Fibroblast of peridontal ligament (primary cell): ENCODE results near the gene CELA1.

Experiments used
- DNase-seq: peaks from one replicate; pipeline ENCODE4 v3.0.0-alpha.2; 2010; ENCODE audit errors: extremely low read depth

CELA1 gene

DNA sequence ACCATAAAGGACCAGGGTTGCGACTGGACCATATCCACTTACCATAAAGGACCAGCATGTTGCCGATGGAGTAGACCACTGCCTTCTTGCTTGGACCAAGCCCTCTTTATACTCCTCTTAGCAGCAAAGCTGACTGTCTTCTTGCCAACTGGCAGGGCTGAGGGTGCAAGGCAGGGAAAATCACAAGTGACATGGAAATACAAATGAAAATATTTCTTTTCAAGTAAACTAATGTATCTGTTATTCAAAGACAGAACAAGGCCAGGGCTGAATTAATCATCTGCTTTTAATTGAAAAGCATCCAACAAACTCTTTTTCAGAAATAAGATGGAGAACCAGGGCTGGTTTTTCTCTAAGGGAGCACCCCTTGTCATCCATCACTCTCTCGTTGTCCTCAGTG lies at the start of gene CELA1:
CELA1 (minus strand) TSS at position 99 of the 400 bp plus-strand sequence; CDS start at position 58, 41 bp downstream.
- DNase-seq: peak; percentile 64

DNA sequence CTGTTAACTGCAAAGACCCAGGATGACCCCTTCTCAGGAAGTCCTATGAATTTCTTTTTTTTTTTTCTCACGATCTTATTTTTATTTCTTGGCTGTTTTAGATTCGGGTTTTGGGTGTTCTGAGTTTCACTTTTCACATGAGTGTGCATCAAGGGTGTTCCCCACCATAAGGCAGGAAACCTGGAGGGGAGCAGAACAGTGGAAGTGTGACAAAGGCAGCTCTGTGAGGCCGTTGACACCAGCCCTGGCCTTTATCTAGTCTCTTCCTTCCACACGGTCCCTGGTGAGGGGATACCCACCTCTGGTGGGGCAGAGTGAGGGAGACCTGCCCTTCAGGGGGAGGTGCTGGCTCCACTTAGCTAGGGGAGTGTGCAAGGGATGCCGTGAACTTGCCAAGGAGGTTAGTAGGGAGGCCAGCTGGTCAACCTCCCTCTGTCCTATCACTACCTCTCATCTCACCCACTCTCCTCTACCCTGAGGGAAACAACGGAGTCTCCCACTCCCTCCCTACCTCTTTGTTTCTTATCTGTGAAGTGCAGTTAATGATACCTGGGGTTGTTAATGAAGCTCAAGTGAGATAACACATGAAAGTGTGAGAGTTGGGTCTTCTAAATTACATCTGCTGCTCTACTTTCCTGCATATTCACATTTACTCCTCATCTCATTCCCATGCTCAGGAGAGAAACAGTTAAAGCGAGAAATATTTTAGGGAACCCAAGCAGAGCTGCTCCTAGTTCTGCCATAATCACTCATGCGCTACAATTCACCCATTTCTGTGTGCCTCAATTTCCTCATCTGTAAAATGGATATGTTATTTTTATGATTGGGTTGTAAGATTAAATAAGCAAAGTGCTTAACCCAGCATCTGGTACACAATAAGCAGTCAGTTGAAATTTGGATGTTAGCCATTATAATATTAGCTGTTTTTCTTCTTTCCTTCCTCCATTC lies 49.1 kb upstream of the CELA1 start:
- no peak for DNase-seq

DNA sequence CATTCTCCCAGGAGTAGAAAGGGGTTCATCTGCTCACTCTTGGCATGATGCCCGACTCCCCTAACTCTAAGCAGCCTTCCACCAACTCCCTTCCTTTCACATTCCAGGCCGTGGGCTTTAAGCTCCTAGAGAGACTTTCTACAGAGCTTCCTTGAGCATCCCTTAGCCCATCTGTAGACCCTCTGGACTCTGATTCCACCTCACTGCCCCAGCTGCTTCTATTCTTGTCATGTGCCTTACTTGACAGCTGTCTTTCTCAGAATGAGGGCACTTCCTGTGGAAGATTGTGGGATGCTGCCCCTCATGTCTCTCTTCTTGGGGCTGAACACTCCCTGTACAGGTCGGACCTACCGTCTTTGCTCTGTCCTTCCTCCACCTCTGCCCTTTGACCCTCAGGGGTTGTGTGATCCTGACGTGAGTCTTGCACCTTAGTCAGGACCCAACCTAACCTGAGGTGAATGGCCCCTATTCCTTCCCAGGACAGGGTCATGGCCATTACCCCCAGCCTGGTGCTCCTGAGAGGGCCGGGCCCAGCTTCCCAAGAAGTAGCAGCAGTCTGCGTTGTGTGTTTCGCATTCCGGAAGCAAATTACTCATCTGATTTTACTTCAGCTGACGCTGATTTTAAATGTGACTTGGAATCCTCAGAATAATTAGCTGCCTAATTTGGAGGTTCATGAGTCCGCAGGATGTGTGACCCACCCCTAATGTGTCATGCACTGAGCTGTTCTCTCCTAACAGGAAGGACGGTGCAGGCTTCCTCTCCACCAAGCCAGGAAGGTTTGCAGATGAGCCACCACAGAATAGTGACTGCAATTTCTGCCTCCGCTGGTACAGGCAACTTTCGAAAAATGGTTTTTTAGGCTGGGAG lies 47.4 kb upstream of the CELA1 start:
- DNase-seq: peak; percentile 82

DNA sequence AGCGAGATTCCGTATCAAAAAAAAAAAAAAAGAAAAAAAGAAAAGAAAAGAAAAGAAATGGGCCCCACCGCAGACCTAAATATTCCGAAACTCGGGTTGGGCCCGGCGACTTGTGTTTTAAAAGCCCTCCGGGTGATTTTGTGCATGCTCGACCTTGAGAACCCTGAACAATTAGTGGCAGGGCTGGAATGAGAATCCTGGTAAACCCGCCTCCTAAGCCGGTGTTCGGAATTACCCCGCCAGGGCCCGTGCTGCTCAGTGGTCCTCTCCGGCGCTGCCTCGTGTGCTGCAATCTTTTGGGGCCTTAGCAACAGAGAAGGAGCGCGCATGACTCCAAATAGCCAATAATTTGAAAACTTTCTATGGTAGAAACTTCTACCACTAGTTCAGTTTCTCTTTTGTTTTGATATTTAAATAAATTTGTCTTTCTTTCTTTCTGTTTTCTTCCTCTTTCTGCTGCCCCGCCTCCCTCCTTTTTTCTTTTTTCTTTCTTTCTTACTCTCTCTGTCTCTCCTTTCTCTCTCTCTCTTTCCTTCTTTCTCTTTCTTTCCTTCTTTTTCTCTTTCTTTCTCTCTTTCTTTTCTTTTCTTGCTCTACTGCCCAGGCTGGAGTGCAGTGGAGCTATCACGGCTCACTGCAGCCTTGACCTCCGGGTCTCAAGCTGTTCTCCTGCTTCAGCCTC lies 46.2 kb upstream of the CELA1 start:
- peak; percentile 77 for DNase-seq

DNA sequence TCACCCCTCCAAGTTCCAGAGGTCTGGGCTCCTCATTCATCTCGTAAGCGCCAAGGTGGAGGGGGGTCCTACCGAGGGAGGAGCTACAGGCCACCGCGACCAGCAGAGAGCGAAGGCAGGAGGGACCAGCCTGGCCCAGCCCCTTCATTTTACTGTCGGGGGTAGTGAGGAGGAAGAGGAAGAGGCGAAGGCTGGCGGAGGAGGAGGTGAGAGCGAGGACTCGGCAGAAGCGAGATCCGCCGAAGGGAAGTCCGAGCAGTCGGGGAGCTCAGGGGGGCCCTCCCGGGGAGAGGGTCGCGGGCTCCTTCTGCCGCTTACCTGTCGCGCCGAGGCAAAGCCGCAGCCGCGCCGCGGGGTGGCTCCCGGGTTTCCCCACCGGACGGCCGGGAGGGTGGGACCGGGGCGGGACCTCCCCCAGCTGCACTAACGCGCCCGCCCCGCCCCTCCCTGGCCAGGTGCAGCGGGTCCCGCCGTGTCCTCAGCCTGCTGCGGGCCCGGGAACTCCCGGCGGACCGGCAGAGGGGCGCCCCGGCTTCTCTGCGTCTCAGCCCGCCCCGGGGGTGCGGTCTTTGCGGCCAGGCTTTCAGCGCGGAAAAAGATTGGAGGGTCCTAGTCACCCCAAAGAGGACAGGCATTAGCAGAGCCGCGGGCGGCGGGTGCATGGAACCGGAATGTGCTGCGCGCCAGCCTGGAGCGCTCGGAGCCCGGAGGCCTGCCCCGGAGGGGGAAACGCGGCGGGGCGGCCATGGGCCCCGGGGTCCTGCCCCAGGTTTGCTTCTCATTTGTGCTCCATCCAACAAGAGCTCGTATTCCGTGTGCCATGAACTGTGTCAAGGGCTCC lies 45.0 kb upstream of the CELA1 start, which contains the start of gene GALNT6:
GALNT6 (minus strand) TSS at position 124 of the 841 bp plus-strand sequence. CDS start 11,625 bp downstream, outside the sequence.
- DNase-seq: no peak

DNA sequence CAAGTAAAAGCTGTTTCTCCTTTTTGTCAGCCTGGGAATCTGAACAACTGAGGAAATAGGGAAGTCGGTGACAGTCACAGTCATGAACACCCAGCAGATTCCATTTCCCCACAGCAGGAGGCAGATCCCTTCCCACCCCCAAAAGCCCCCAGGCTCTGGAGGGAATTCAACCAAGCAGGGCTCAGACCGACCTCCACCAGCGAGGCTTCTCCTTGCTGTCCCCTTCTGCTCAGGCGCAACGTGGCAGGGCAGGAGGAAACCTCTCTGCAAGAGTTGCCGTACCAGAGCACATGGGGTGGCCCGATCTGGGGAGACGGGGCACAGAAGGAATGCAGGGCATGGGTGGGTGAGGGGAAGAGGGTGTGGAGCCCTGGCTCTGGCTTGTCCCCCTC lies 44.4 kb upstream of the CELA1 start:
- peak; percentile 26 for DNase-seq

DNA sequence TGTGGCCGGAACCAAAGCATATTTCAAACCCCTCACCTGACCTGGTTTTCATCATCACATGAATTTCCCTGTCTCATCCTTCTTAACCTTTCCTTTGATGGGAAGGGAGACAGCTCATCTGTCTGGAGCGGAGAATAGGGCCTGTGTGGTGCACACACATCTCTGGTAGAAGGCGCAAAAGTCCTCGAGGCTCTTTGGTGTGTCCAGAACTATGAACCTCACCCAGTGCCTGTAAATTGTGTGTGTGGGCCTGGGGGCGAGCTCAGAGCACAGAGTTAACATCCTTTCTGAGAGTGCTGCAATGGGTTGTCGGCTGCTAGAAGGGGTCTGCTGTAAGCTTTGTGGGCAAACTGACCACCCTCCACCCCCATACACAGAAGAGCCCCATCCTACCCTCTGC lies 44.0 kb upstream of the CELA1 start:
- no peak for DNase-seq

DNA sequence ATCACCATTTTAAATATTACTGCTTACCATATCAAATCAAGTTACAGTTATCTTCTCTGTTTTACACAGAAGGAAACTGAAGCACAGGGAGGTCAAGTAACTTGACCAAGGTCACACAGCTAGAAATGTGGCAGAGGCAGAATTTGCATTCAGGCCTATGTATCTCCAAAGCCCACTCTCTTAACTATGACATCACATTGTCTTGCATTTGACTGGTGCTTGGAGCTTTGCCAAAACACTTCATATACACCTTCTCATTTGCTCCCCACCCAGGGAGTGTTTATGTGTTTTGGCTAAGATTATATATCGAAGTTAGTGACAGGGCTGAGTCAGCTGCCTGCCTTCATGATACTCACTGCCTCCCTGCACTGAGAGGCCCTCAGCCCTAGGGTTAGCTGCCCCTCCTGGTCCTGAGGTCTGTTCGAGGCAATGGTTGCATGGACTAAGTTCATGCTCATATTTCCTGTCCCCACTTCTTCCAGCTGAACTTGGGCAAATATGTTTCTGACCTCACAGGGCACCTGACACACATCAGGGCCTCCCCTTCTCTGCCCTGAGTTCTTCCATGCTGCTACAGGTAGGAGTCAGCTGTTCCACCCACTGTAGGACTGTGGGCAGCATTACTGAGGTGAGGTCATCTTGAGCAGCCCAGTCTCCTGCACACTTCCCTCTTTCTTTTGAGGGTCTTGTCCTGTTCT lies 43.0 kb upstream of the CELA1 start:
- peak; percentile 45 for DNase-seq

DNA sequence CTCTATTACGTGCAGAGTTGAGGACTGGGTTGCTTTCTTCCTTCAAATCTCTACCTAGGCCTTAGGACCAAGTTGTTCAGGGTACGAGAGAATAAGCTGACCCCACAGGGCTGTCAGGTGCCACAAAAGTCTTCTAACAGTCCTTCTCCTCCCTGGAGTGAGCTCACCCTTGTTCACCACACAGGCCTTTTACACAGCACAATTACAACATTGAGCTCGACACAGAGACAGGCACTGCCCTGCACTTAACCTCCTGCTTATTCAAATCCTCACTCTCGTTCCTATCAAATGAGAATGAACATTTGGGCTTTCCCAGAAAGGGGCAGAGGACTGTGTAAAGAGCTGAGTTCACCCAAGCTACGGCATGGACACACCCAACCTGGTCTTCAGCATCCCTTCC lies 42.4 kb upstream of the CELA1 start:
- DNase-seq: no peak

DNA sequence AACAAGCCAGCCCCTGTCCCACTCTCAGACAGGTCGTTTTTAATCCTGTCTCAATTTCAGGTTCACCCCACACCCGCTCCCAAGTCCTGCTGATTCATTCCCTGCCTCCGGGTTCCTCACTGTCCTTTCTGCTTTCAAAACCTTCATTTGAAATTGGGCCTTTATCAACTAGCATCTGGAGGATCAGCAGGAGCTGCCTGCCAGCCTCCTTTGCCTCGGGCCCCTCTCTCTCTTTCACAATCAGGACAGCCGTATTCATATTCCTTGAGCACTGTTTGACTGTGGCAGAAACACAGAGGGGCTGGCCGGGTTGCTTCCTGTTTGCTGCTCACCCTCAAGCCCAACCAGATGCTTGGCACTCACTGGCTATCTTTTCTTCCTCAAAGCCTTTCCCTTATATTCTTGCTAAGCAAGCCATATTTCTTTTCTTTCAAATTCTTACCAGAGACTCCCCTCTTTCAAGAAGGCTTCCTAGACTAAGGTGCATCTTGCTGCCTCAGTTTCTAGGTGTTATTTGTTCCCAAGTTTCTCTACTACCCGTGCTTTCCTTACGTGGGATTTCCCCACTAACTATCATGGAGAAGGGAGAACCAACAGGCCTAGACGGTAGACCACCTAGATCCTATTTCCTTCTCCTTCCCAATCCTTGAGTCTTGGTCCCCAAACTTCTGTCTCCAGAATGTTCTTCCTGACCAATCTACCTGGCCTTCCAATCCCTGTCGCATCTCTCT lies 41.8 kb upstream of the CELA1 start:
- peak; percentile 78 for DNase-seq

DNA sequence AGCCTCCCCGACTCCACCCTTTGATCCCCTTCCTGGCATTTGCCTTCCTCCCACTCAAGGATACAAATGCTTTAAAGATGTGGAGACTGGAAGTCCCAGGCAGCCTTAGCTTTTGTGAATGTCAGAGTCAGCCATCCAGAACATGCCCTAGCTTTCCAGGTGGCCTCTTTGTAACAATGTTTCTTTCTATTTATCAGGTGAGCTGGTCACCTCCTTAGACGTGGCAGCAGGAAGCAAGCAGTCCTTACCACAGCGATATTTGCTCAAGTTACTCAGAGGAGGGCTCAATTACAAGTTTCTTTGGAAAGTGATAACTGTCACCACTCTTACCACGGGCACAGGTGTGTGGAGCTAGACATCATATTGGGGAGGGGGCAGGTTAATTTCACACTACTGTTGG lies 39.9 kb upstream of the CELA1 start:
- DNase-seq: no peak

DNA sequence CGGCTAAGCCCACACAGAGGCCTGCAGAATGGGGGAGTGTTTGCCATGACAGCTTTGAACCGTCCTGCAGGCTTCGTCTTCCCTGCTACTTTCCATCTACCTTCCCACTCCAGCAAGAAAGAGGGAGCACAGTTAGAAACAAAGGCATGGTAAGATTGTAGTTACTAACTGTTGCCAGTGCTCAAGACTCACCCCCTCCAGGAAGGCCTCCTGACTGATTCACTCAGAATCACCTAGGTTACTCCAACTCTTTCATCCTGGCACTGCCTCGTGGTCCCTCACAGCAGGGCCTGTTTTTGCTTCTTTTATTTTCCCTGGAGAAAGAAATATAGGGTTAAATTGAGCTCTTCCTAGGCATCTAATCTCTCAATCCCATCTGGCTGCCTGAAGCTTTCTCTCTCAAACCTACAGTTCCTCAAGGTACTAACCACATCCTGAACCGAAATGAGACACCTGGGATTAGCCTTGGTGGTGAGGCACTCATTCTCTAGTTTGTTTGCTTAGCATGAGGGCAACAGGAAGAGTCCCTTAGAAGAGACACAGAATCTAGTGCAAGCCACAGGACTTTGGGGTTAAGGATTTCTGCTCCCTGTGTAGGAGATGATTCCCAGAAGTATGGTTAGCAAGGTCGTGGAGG lies 36.9 kb upstream of the CELA1 start:
- no peak for DNase-seq

DNA sequence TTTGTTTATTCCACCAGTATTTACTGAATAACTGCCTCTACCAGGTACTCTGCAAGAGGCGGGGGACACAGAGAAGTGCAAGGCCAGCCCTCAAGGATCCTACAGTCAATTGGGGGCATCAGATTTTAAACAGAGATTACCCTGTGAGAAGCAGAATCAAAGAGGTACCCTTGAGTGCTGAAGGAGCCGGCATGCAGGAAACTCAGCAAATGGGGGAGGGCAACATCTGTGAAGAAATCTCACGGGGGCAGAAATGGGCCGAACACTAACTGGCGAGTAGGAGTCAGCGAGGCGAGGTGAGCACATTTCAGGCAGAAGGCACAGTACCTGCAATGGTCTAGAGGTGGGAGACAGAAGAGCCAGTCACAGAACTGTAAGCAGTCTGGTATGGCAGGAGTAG lies 35.7 kb upstream of the CELA1 start:
- no peak for DNase-seq

DNA sequence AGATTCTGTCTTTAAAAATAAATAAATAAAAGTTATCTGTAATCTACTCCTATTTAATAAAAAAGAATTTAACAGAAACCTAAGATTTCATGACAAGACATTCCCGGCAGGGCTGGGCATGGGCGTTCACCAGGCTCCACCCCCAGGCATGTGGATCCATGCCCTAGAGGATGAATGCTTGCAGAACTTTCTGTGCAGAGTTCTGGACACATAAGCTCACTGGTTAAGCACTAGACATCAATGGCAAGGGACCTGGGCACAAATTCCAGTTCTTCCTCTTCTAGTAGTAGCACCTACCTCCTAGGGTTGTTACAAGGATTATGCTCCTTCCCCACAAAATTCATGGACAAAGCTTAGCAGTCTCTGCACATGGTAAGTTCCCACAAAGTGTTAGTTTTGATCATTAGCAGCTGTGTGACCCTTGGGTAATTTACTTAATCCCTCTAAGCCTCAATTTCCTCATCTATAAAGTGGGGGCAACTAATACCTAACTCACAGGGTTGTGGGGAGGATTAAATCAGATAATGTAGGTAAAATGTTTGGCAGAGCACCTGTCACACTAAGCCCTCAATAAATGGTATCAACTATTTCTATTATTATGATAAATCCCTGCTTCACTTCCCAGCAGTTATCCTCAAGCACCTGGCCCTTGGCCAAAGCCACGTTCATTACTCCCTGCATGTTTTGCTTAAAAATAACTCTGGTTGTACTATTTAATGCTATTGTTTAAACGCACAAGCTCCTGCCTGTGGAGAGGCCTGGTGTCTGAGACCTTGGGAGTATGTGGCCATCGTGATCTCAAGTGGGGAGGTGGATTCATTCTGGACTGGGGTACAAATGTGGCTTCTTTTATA lies 35.0 kb upstream of the CELA1 start:
- peak; percentile 48 for DNase-seq

DNA sequence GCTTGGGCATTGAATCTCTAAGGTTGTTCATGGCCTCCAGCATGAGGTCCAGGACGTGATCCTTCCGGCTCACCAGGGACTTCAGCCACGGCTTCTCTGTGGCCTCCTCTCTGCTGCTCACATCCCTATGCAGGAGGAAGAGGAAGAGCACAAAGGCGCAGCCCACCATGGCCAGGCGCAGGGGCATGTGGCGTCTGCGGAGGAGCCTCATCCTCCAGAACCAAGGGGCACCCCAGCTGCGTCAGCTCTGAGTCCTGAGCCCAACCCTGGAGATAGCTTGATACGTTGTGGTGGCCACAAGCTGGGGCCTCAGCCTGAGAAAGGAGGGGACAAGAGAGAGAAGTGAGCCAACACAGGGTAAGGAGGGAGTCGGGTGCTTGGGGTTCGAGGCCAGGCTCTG lies 33.1 kb upstream of the CELA1 start:
- no peak for DNase-seq

DNA sequence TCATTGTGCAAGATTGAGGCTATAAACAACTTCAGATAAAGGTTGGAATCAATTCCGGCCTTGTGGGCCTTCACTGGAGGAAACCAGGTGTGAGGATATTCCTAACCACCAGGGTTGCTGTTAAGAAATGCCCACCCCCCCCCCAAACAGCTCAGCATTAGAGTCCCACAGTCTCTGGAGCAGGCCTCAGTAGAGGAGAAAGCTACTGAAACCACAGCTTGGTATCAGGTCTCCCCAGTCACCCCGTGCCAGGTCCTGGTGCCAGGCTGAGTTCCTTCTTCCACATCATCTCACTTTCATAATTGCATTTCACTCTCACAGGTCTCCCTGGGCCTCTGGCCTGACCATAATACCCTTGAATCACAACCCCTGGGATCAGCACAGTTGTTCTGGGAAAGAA lies 32.3 kb upstream of the CELA1 start:
- no peak for DNase-seq

DNA sequence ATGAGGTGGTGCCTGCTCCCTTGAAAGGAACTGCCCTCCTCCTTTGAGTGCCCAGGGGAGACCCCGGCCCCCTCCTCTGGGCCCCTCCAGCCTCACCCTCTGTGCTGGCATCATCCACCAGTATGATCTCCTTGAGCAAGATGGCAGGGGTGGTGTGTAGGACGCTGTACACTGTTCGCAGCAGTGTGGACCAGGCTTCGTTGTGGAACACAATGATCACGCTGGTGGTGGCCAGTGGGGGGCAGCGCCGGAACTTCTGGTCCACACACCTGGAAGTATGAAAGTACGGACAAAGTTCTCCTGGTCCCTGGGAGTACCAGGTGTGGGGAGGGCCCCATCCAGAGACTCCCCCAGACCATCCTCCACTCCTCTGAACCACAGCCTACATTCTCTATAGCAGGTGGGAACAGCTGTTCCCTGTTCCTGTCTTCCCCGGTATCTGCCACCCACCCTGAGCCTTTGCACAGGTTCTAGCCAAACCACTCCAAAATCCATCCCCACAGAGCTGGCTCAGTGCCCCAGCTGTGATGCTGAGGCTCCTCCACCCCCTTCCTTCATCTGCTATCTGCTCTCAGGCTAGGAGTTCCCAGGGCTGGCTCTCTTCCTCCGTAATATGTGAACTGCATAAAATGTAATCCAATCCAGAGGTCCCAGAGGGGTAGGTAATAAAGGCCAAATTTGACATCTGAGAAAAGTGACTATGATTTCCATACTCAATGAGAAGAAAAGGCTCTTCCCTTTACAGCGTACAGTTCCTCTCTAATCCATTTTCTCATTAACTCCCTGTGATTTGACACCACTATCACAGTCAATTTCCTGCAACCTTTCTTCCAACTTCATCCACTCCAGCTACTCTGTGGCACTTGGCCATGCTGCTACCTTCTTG lies 30.9 kb upstream of the CELA1 start:
- DNase-seq: peak; percentile 60
